Ascending aorta (tissue), 2 donors: Measurements from ENCODE around the gene MAN1B1. TPM values are rescaled to one million over a fixed set of nuclear protein-coding genes. Genes with fewer than 3 reads are reported as not detected.

Experiments used
- DNase-seq, 2 donors: peaks; one replicate each; pipeline ENCODE4 v3.0.0-alpha.2; 2019; ENCODE audit warnings: low spot score in 2 of 2
- H3K27ac ChIP-seq, 2 donors: fragments of 200-600 bp; sonication (generic); one replicate each; pipeline ENCODE4 v1.5.1; 2016 to 2017; ENCODE audit warnings: mild to moderate bottlenecking in 1 of 2
- H3K27me3 ChIP-seq: fragments of 200-600 bp; sonication (generic); one replicate; pipeline ENCODE4 v1.5.1; 2017
- H3K36me3 ChIP-seq, 2 donors: fragments of 200-600 bp; sonication (generic); one replicate each; pipeline ENCODE4 v1.5.1; 2016
- H3K4me1 ChIP-seq, 2 donors: fragments of 200-600 bp; sonication (generic); one replicate each; pipeline ENCODE4 v1.5.1; 2016 to 2017; ENCODE audit warnings: mild to moderate bottlenecking in 1 of 2
- H3K4me3 ChIP-seq, 2 donors: fragments of 200-600 bp; sonication (generic); one replicate each; pipeline ENCODE4 v1.5.1; 2016 to 2017; ENCODE audit warnings: mild to moderate bottlenecking in 1 of 2
- H3K9me3 ChIP-seq, 2 donors: fragments of 200-600 bp; sonication (generic); one replicate each; pipeline ENCODE4 v1.5.1; 2016
- intact Hi-C: fragments of 100-400 bp; cut with DNase I; formaldehyde crosslinking; loops from one replicate; pipeline ENCODE4 v1.15.1; 2023
- total RNA-seq: library from RNA; depleted of rRNA; stranded (reverse); fragments of >200 nt; gene quantifications from one replicate; pipeline ENCODE4 v1.1.0, GENCODE V29; 2016
- TF ChIP-seq, protein P1 (sequence below), 3 experiments: fragments of 200-600 bp in 2 of 3; fragments of 450-650 bp in 1 of 3; sonication (generic) in 2 of 3; IDR thresholded peaks; one replicate each; pipeline ENCODE4 v1.5.1; 2016 to 2019; ENCODE audit warnings: antibody characterized with exemption in 3 of 3, mild to moderate bottlenecking in 1 of 3, moderate library complexity in 1 of 3

MAN1B1 gene
- total RNA-seq, 1 donor from 2014 or later = 85.3 TPM

DNA sequence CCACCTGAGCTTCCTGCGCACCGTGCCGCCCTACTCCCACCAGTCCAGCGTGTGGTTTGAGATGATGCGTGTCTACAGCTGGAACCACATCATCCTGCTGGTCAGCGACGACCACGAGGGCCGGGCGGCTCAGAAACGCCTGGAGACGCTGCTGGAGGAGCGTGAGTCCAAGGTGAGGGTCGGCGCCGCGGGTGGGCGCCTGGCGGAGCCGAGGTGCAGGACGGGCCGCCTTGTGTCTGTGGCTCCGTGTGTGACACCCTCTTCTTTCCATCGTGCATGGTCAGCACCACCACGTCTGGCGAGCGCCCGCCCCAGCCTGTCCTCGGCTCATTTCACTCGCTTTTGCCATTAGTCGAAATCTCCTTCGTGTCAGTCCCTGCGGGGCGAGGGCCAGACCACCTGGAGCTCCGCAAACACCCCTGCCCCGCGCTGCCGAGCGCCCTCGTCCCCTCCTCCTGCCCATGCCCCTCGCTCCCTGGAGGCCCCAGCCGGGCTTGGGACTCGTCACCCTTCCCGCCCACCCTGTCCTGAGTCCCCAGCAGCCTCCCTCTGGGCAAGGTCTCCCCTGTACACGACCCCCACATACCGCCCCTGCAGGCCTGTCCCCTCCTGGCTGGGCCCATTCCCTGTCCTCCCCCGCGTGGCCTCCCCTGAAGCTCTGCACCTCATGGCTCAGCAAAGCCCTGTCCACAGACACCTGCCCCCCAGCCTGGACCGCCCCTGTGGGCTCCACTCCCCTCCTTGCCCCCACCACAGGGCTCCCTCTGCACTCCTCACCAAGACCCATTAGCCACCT lies 59.1 kb downstream of the MAN1B1 start:
- intact Hi-C loops = no loop called here
- Histone ChIP-seq H3K27ac (no peak overlapping the region), H3K4me3 (no peak overlapping the region), H3K4me1 (no peaks in the 10 kb centered on the region), H3K9me3 (no peaks in the 10 kb centered on the region), H3K27me3 (no peaks in the 10 kb centered on the region), H3K36me3 (no peaks in the 10 kb centered on the region)
- DNase-seq = no peak
- TF ChIP-seq, protein P1, sequence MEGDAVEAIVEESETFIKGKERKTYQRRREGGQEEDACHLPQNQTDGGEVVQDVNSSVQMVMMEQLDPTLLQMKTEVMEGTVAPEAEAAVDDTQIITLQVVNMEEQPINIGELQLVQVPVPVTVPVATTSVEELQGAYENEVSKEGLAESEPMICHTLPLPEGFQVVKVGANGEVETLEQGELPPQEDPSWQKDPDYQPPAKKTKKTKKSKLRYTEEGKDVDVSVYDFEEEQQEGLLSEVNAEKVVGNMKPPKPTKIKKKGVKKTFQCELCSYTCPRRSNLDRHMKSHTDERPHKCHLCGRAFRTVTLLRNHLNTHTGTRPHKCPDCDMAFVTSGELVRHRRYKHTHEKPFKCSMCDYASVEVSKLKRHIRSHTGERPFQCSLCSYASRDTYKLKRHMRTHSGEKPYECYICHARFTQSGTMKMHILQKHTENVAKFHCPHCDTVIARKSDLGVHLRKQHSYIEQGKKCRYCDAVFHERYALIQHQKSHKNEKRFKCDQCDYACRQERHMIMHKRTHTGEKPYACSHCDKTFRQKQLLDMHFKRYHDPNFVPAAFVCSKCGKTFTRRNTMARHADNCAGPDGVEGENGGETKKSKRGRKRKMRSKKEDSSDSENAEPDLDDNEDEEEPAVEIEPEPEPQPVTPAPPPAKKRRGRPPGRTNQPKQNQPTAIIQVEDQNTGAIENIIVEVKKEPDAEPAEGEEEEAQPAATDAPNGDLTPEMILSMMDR (IDR thresholded peaks at IDR 0.05) = no peak

DNA sequence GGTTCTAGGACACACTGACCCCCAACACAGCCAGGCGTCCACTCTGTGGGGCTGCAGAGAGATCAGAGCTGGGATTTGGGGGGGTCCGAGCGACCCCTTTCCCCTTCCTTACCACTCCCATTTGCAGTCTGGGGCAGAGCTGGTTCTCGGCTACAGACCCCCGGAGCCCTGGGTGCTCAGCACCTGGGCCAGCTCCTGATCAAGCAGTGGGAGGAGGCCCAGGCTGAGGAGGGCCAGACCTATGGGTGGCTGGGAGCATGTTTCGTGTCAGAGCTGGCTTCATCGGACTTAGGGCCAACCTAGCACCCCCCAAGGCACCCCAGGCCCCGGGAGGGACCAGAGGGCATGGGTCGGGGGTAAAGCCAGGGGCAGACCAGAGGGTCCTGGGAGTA lies 59.7 kb downstream of the MAN1B1 start:
- TF ChIP-seq, protein P1 (IDR thresholded peaks at IDR 0.05) = no peak
- Histone ChIP-seq H3K27ac (no peak overlapping the region), H3K4me1 (no peaks in the 10 kb centered on the region), H3K4me3 (no peak overlapping the region), H3K27me3 (no peaks in the 10 kb centered on the region), H3K36me3 (no peaks in the 10 kb centered on the region), H3K9me3 (no peaks in the 10 kb centered on the region)
- no peak for DNase-seq
- intact Hi-C loops = no loop called here

DNA sequence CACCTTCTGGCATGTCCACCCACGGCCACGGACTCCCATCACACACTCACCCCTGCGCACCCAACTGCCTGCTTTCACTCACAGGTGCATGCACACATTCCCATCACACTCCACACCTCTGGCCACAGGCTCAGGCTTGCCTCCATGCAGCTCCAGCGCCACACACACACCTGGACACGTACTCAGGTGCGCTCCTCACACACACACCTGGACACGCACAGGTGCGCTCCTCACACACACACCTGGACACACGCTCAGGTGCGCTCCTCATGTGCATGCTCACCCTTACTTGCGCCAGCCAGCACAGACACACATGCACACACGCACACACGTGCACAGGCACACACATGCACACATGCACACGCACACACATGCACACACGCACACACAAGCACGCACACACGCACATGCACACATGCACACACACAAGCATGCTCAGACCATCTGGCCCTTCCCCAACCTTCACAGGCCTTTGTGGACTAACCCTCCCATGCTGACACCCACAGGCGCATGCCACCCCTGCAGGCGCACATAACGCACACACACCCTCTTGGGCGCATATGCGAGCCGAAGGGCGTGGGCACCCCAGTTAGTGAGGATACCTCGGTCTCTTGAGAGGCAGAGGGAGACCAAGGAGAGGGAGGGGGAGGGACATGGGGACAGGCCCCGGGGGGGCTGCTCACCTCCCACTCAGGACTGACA lies 60.5 kb downstream of the MAN1B1 start:
- no peak overlapping the region for H3K4me3 ChIP-seq
- no peaks in the 10 kb centered on the region for H3K36me3 ChIP-seq
- TF ChIP-seq, protein P1 (IDR thresholded peaks at IDR 0.05) = no peak
- intact Hi-C loops = no loop called here
- H3K27ac ChIP-seq = no peak overlapping the region
- H3K9me3 ChIP-seq = no peaks in the 10 kb centered on the region
- H3K27me3 ChIP-seq = no peaks in the 10 kb centered on the region
- no peak for DNase-seq
- no peaks in the 10 kb centered on the region for H3K4me1 ChIP-seq

DNA sequence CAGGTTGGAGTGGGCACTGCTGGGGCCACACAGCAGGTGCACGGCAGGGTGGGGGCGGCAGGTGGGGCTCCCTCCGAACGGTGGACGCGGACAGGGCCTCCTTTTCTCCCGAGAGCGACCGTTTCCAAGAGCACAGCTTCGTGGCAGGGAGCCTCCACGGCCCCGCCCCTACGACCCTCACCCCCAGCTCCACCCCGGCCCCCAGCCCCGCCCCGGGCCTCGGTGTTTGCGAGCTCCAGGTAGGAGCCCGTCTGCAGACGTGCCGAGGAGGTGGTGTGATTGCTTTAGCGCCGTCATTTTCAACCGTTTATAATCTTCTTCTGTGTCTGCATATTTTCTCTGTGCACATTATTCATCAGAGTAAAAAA lies 61.0 kb downstream of the MAN1B1 start:
- no peaks in the 10 kb centered on the region for H3K27me3 ChIP-seq
- intact Hi-C loops = no loop called here
- no peak for DNase-seq
- H3K9me3 ChIP-seq = no peaks in the 10 kb centered on the region
- H3K36me3 ChIP-seq = no peaks in the 10 kb centered on the region
- H3K27ac ChIP-seq = no peak overlapping the region
- H3K4me3 ChIP-seq = no peak overlapping the region
- TF ChIP-seq, protein P1 (IDR thresholded peaks at IDR 0.05) = no peak
- H3K4me1 ChIP-seq = no peaks in the 10 kb centered on the region

DNA sequence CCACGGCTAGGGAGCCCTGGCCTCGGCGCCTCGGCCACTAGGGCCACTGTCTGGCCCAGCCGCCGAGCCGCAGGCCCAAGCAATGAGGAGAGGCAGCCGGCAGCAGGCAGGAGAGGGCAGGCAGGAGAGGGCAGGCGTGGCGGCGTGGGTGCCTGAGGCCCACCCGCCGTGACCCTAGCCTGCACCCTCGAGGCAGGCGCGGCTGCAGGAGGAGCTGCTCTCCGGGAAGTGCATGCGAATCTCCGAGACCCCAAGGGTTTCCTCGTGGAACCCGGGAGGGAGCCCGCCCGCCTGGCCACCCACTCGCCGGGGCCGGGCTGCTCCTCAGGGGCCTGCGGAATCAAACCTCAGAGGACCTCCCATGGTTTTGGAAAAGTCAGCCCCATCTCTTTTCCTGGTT lies 61.5 kb downstream of the MAN1B1 start:
- Histone ChIP-seq H3K4me3 (no peak overlapping the region), H3K4me1 (no peaks in the 10 kb centered on the region), H3K27me3 (no peaks in the 10 kb centered on the region), H3K36me3 (no peaks in the 10 kb centered on the region), H3K9me3 (no peaks in the 10 kb centered on the region), H3K27ac (no peak overlapping the region)
- intact Hi-C loops = no loop called here
- TF ChIP-seq, protein P1 (IDR thresholded peaks at IDR 0.05) = no peak
- no peak for DNase-seq
